Colonic mucosa (tissue), 4 donors: ENCODE data around the gene TMEM263. TPM values are rescaled to one million over a fixed set of nuclear protein-coding genes. Genes with fewer than 3 reads are reported as not detected.

Experiments
- DNase-seq: peaks from one replicate; pipeline ENCODE4 v3.0.0-alpha.2; 2020
- H3K27ac ChIP-seq: fragments of 200-600 bp; one replicate; pipeline ENCODE4 v1.8.0; 2021
- H3K27me3 ChIP-seq: fragments of 200-600 bp; one replicate; pipeline ENCODE4 v1.8.0; 2021
- H3K36me3 ChIP-seq: fragments of 200-600 bp; one replicate; pipeline ENCODE4 v1.8.0; 2021
- H3K4me1 ChIP-seq: fragments of 200-600 bp; one replicate; pipeline ENCODE4 v1.8.0; 2021; ENCODE audit warnings: mild to moderate bottlenecking
- H3K4me3 ChIP-seq: fragments of 200-600 bp; one replicate; pipeline ENCODE4 v1.8.0; 2021
- H3K9ac ChIP-seq, 2 donors: one replicate each; pipeline ENCODE4 v1.7.0; 2013; ENCODE audit warnings: control low read depth in 2 of 2, low read depth in 2 of 2, low read length in 2 of 2
- H3K9me3 ChIP-seq: fragments of 200-600 bp; one replicate; pipeline ENCODE4 v1.8.0; 2021
- CTCF ChIP-seq: fragments of 200-600 bp; IDR thresholded peaks from one replicate; pipeline ENCODE4 v1.8.0; 2022; ENCODE audit warnings: antibody characterized with exemption, mild to moderate bottlenecking
- intact Hi-C: fragments of 100-400 bp; cut with DNase I; formaldehyde crosslinking; loops from one replicate; pipeline ENCODE4 v1.14.1; 2022
- total RNA-seq, 2 donors: library from RNA; stranded (reverse); fragmentation: NEBNext Ultra II Directional in 1 of 2; extraction: Animal tissue kit (Norgen Biotek cat#: 25700) in 1 of 2; gene quantifications; one replicate each; pipeline ENCODE4 v1.2.1, GENCODE V29; 2021
- donor health status: healthy.
- donor health status: DM: no; HTN: no; CAD: no.
- donor health status: DM: no; HTN: no; CAD: no.

TMEM263 gene
- total RNA-seq, 2 donors from 2014 or later, result 29.6 to 41.9 TPM

DNA sequence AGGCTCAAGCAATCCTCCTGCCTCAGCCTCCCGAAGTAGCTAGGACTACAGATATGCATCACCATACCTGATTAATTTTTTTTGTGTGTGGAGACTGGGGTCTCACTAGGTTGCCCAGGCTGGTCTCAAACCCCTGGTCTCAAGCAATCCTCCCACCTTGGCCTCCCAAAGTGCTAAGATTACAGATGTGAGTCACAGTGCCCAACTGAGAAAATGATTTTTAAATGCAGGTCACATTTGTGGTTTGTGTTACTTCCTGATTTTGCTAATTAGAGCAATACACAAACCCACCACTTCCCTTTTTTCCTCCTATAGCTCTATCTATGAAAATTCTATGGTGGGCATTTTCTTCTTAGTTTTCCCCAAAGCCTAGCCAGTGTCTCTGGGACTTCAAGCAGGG, 45.5 kb upstream of the TMEM263 start:
- DNase-seq, result no peak
- Histone ChIP-seq H3K4me1 (no peaks in the 10 kb centered on the region), H3K4me3 (no peak overlapping the region), H3K27ac (no peak overlapping the region), H3K27me3 (no peaks in the 10 kb centered on the region), H3K36me3 (no peaks in the 10 kb centered on the region), H3K9ac (no peak overlapping the region), H3K9me3 (no peaks in the 10 kb centered on the region)
- intact Hi-C loops, result loop anchor here (10.0 kb wide), 1 partner anchor 65 kb away; no protein-coding TSS in a partner anchor
- TF ChIP-seq CTCF, result no peak

DNA sequence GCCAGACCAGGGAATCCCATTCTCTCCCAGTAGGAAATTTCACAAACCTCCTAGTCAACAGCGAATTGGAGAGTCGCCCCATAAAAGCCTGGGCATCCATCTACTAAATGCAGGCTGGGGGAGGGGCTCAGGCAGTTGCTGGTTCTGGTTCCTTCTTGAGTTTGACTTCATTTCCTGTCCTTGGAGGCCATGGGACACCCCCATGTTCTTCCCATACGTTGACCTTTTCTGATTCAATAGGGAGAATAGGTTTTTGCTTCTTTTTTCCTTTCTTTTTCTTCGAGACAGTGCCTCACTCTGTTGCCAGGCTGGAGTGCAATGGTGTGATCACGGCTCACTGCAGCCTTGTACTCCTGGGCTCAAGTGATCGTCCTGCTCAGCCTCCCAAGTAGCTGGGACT, 44.1 kb upstream of the TMEM263 start:
- intact Hi-C loops, result loop anchor here (10.0 kb wide), 1 partner anchor 67 kb away; no protein-coding TSS in a partner anchor
- H3K27me3 ChIP-seq, result no peaks in the 10 kb centered on the region

GRCh38 chr12:106913456-106913855, 42.3 kb upstream of the TMEM263 start:
- no peak for TF ChIP-seq CTCF
- H3K36me3 ChIP-seq, result no peaks in the 10 kb centered on the region
- DNase-seq, result no peak
- no peaks in the 10 kb centered on the region for H3K4me1 ChIP-seq
- intact Hi-C loops, result loop anchor here (10.0 kb wide), 1 partner anchor 69 kb away; no protein-coding TSS in a partner anchor
- H3K27me3 ChIP-seq, result no peaks in the 10 kb centered on the region
- no peak overlapping the region for H3K27ac ChIP-seq
- no peak overlapping the region for H3K4me3 ChIP-seq
- no peak overlapping the region for H3K9ac ChIP-seq
- H3K9me3 ChIP-seq, result no peaks in the 10 kb centered on the region

More for the DNA sequence above, 44.1 kb upstream of the TMEM263 start:
- Histone ChIP-seq H3K27ac (no peak overlapping the region), H3K9me3 (no peaks in the 10 kb centered on the region), H3K4me3 (no peak overlapping the region), H3K36me3 (no peaks in the 10 kb centered on the region), H3K9ac (no peak overlapping the region), H3K4me1 (no peaks in the 10 kb centered on the region)
- TF ChIP-seq CTCF, result no peak
- no peak for DNase-seq

DNA sequence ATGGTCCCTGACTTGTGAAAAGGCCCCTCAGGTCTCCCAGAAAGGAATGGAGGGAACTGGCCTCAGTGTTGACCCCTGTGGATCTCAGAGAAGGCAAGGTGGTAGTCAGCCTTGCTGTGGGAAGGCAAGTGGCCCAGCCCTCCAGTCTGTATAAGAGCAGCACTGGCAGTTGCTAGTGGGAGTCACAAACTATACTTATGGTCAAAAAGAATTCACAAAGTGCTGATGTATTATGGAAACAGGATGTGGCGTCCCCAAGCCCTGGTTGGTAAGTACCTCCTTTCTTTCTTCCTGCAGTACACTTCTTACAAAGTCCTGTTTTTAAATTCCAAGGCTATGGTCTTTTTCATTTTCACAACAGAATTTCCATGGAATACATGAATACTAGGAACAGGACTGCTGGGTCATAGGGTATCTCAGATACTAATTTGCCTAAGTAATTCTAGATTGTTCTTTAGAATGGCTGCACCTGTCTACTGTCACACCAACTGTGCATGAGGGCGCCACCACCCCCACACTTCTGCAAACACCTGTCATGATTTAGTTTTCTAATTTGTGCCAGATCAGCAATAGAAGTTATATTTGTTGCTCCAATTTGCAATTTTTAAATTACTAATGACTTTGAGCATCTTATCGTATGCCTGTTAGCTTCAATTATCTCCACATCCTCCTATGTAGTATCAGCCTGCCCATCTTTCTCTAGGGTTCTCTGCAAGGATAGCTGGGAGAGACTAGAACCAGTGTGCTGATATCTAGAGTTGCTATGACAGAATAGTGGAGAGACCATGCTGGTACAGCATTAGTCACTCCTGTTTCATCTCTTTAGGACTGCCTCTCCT, 40.7 kb upstream of the TMEM263 start:
- H3K27me3 ChIP-seq, result no peaks in the 10 kb centered on the region

GRCh38 chr12:106915635-106916026, 40.1 kb upstream of the TMEM263 start:
- Histone ChIP-seq H3K27me3 (no peaks in the 10 kb centered on the region), H3K36me3 (no peaks in the 10 kb centered on the region), H3K9ac (no peak overlapping the region), H3K4me3 (no peak overlapping the region), H3K27ac (no peak overlapping the region), H3K9me3 (no peaks in the 10 kb centered on the region), H3K4me1 (no peaks in the 10 kb centered on the region)
- no peak for DNase-seq
- TF ChIP-seq CTCF, result no peak
- intact Hi-C loops, result loop anchor here (10.0 kb wide), 1 partner anchor 71 kb away; no protein-coding TSS in a partner anchor

More for the DNA sequence above, 40.7 kb upstream of the TMEM263 start:
- Histone ChIP-seq H3K4me3 (no peak overlapping the region), H3K9ac (no peak overlapping the region), H3K36me3 (no peaks in the 10 kb centered on the region), H3K27ac (no peak overlapping the region), H3K4me1 (no peaks in the 10 kb centered on the region), H3K9me3 (no peaks in the 10 kb centered on the region)
- no peak for TF ChIP-seq CTCF
- intact Hi-C loops, result loop anchor here (10.0 kb wide), 1 partner anchor 70 kb away; no protein-coding TSS in a partner anchor
- DNase-seq, result no peak
